RWPE2 (cell line): ENCODE results near the gene RFPL4AL1.

Experiments used
- ATAC-seq: fragments of 200-7000 bp; cut with Tn5 transposase; 3 replicates; pipeline ENCODE4 v1.9.1; 2021; ENCODE audit warnings: low read depth
- DNase-seq: peaks from one replicate; pipeline ENCODE4 v3.0.0-alpha.2; 2020; ENCODE audit warnings: low spot score
- H3K27ac ChIP-seq: fragments of 450-650 bp; 2 replicates; pipeline ENCODE4 v1.5.1; 2017; ENCODE audit warnings: mild to moderate bottlenecking; ENCODE audit not compliant: poor library complexity, severe bottlenecking
- H3K27me3 ChIP-seq: fragments of 250-450 bp; sonication (Bioruptor Pico); 2 replicates; pipeline ENCODE4 v1.5.1; 2021; ENCODE audit warnings: mild to moderate bottlenecking, moderate library complexity; ENCODE audit not compliant: insufficient read depth, poor library complexity, severe bottlenecking
- H3K36me3 ChIP-seq: fragments of 250-450 bp; sonication (Bioruptor Pico); 2 replicates; pipeline ENCODE4 v1.5.1; 2020; ENCODE audit warnings: low read depth, mild to moderate bottlenecking, moderate library complexity
- H3K4me1 ChIP-seq: fragments of 250-450 bp; sonication (Bioruptor Pico); 2 replicates; pipeline ENCODE4 v1.5.1; 2021; ENCODE audit warnings: mild to moderate bottlenecking, moderate library complexity; ENCODE audit not compliant: insufficient read depth, poor library complexity, severe bottlenecking
- H3K4me3 ChIP-seq: fragments of 250-450 bp; sonication (Bioruptor Pico); 2 replicates; pipeline ENCODE4 v1.5.1; 2021; ENCODE audit warnings: mild to moderate bottlenecking, moderate library complexity; ENCODE audit not compliant: severe bottlenecking
- H3K9me3 ChIP-seq: fragments of 250-450 bp; sonication (Bioruptor Pico); 2 replicates; pipeline ENCODE4 v1.5.1; 2021; ENCODE audit warnings: mild to moderate bottlenecking, moderate library complexity; ENCODE audit not compliant: severe bottlenecking
- TF ChIP-seq, protein P1 (sequence below): fragments of 450-650 bp; IDR thresholded peaks from one replicate; pipeline ENCODE4 v1.5.1; 2017; ENCODE audit warnings: mild to moderate bottlenecking, moderate library complexity; ENCODE audit not compliant: poor library complexity, severe bottlenecking

The RFPL4AL1 gene

GRCh38 chr19:55777528-55777927, 8.6 kb downstream of the RFPL4AL1 start:
- no peaks in the 10 kb centered on the region for H3K4me1 ChIP-seq
- no peak for DNase-seq
- no peak overlapping the region for H3K27ac ChIP-seq
- no peaks in the 10 kb centered on the region for H3K9me3 ChIP-seq
- no peaks in the 10 kb centered on the region for H3K27me3 ChIP-seq
- H3K36me3 ChIP-seq, result no peaks in the 10 kb centered on the region
- no peak for ATAC-seq
- TF ChIP-seq, protein P1, sequence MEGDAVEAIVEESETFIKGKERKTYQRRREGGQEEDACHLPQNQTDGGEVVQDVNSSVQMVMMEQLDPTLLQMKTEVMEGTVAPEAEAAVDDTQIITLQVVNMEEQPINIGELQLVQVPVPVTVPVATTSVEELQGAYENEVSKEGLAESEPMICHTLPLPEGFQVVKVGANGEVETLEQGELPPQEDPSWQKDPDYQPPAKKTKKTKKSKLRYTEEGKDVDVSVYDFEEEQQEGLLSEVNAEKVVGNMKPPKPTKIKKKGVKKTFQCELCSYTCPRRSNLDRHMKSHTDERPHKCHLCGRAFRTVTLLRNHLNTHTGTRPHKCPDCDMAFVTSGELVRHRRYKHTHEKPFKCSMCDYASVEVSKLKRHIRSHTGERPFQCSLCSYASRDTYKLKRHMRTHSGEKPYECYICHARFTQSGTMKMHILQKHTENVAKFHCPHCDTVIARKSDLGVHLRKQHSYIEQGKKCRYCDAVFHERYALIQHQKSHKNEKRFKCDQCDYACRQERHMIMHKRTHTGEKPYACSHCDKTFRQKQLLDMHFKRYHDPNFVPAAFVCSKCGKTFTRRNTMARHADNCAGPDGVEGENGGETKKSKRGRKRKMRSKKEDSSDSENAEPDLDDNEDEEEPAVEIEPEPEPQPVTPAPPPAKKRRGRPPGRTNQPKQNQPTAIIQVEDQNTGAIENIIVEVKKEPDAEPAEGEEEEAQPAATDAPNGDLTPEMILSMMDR, result no peak
- H3K4me3 ChIP-seq, result no peak overlapping the region

DNA sequence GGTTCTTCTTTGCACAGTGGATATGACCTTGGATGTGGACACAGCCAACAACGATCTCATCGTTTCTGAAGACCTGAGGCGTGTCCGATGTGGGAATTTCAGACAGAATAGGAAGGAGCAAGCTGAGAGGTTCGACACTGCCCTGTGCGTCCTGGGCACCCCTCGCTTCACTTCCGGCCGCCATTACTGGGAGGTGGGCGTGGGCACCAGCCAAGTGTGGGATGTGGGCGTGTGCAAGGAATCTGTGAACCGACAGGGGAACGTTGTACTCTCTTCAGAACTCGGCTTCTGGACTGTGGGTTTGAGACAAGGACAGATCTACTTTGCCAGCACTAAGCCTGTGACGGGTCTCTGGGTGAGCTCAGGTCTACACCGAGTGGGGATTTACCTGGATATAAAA, 9.4 kb downstream of the RFPL4AL1 start:
- H3K9me3 ChIP-seq, result no peaks in the 10 kb centered on the region
- TF ChIP-seq, protein P1, result no peak
- H3K36me3 ChIP-seq, result no peaks in the 10 kb centered on the region
- DNase-seq, result no peak
- no peak overlapping the region for H3K4me3 ChIP-seq
- no peaks in the 10 kb centered on the region for H3K27me3 ChIP-seq
- ATAC-seq, result no peak
- H3K27ac ChIP-seq, result no peak overlapping the region
- no peaks in the 10 kb centered on the region for H3K4me1 ChIP-seq

DNA sequence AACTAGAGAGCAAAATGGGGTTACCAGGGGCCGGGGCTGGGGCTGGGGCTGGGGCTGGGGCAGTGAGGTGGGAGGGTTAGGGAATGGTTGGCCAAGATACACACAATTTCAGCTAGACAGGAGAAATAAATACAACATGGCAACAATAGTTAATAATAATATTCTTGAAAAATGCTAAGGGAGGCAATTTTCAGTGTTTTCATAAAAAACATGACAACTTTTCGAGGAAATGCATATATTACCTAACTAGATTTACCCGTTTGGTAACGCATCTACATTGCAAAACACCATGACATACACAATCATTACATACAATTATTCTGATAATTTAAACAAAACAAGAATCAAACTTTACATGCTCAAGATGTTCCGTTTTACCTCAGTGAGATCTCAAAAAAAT, 12.2 kb downstream of the RFPL4AL1 start:
- H3K9me3 ChIP-seq, result no peaks in the 10 kb centered on the region
- TF ChIP-seq, protein P1, result no peak
- H3K4me3 ChIP-seq, result no peak overlapping the region
- no peaks in the 10 kb centered on the region for H3K27me3 ChIP-seq
- ATAC-seq, result no peak
- DNase-seq, result no peak
- H3K4me1 ChIP-seq, result no peaks in the 10 kb centered on the region
- H3K36me3 ChIP-seq, result no peaks in the 10 kb centered on the region
- no peak overlapping the region for H3K27ac ChIP-seq

DNA sequence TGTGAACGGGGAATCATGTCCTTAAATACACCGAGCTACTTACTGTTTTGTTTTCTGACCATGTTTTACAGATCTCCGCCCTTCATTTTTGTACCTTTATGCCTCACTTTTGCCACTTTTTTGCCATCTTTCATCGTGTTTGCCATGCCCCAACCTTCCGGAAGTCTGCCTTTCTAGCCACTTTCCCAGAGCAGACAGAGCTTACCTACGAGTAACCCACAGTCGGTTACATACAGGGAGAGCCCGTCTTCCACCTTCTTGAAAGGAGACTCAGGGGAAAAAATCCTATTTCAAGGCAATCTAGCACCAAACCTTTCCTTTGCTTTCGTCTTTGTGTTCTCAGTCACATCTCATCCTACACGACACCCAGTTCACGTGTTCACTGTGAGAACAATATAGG, 26.1 kb downstream of the RFPL4AL1 start:
- no peaks in the 10 kb centered on the region for H3K4me1 ChIP-seq
- H3K27ac ChIP-seq, result no peak overlapping the region
- no peaks in the 10 kb centered on the region for H3K36me3 ChIP-seq
- ATAC-seq (no peak), DNase-seq (no peak)
- H3K4me3 ChIP-seq, result no peak overlapping the region
- no peaks in the 10 kb centered on the region for H3K27me3 ChIP-seq
- H3K9me3 ChIP-seq, result no peaks in the 10 kb centered on the region
- TF ChIP-seq, protein P1, result no peak

DNA sequence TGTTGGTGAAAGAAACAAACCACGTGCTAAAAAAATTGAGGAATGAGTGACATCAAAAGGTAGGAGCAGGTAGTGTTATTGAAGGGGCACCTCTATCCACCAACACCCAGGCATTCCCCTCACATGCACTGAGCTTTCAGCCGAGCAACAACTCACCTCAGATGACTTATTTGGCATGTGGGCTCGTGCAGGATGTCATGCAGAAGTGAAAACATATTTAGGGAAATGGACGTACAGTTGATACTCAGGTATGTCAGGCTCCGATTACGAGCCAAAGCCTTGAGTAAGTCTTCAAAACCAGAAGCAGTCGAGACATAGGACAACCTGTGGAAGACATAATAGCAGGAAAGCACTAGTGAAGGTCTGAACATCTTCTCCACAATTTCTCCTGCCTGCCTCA, 32.5 kb downstream of the RFPL4AL1 start:
- Histone ChIP-seq H3K27ac (no peak overlapping the region), H3K9me3 (no peaks in the 10 kb centered on the region), H3K4me3 (no peak overlapping the region), H3K27me3 (no peaks in the 10 kb centered on the region), H3K4me1 (no peaks in the 10 kb centered on the region), H3K36me3 (no peaks in the 10 kb centered on the region)
- DNase-seq, result no peak
- no peak for ATAC-seq
- TF ChIP-seq, protein P1, result no peak
